Activated naive CD4-positive, alpha-beta T cell treated with anti-CD3 and anti-CD28 coated beads, Interleukin-2, amount 50 U/mL, for 72 hours (primary cell): Measurements from ENCODE around the gene TLR5. TPM values are rescaled to one million over a fixed set of nuclear protein-coding genes. Genes with fewer than 3 reads are reported as not detected.

Source experiments
- ATAC-seq, 2 donors: fragments of 150-1000 bp; cut with Tn5 transposase; 2 replicates each; pipeline ENCODE4 v1.10.0; 2021; ENCODE audit warnings: mild to moderate bottlenecking in 2 of 2, moderate library complexity in 2 of 2
- DNase-seq, 2 donors: peaks; one replicate each; pipeline ENCODE4 v3.0.0; 2021 to 2022; ENCODE audit warnings: low spot score in 2 of 2
- H3K27ac Mint-ChIP-seq, 2 donors: one replicate each; pipeline ENCODE4 v1.8.0; 2022; ENCODE audit warnings: mild to moderate bottlenecking in 2 of 2, mixed read lengths in 2 of 2
- H3K36me3 Mint-ChIP-seq, 2 donors: one replicate each; pipeline ENCODE4 v1.8.0; 2022; ENCODE audit warnings: mixed read lengths in 2 of 2
- H3K9me3 Mint-ChIP-seq, 2 donors: one replicate each; pipeline ENCODE4 v1.8.0; 2022; ENCODE audit warnings: mixed read lengths in 2 of 2
- total RNA-seq, 2 donors: library from RNA; stranded (reverse); gene quantifications; one replicate each; pipeline ENCODE4 v1.2.3, GENCODE V29; 2022

The TLR5 gene
- total RNA-seq, 2 donors from 2014 or later, result 0.43 TPM; not detected in 1

- no peak for ATAC-seq
- Mint-ChIP-seq H3K27ac (no peak overlapping the region), H3K9me3 (no peaks in the 10 kb centered on the region), H3K36me3 (no peaks in the 10 kb centered on the region)
- DNase-seq, result no peak
These were observed 53.8 kb downstream of the TLR5 start for GRCh38 chr1:223089250-223089649.

DNA sequence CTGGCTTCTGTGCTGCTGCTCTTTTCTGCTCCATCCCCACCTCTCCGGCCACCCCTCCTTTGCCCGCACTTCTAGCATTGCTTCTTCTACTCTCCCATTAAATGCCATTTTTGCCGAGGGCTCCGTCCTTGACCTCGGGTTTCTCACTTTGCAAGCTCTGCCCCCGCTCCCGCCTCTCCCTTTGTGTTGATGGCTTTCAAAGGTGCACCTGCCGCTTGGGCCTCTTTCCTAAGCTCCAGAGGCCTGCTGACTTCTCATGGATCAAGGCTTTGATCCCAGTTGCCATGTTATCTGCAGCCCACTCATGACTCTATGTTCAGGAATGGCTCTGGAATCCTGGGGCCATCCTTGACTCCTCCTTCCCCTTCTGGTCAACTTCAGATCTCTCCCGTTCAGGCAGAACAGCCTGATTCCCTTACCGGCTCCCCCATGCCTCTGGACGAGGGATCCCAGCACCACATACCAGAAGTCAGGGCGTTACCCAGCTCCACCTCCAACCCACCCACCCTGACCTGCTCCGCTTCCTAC is 54.3 kb downstream of the TLR5 start:
- H3K36me3 Mint-ChIP-seq, result no peaks in the 10 kb centered on the region
- DNase-seq, result no peak
- no peak for ATAC-seq
- no peaks in the 10 kb centered on the region for H3K9me3 Mint-ChIP-seq
- H3K27ac Mint-ChIP-seq, result no peak overlapping the region

DNA sequence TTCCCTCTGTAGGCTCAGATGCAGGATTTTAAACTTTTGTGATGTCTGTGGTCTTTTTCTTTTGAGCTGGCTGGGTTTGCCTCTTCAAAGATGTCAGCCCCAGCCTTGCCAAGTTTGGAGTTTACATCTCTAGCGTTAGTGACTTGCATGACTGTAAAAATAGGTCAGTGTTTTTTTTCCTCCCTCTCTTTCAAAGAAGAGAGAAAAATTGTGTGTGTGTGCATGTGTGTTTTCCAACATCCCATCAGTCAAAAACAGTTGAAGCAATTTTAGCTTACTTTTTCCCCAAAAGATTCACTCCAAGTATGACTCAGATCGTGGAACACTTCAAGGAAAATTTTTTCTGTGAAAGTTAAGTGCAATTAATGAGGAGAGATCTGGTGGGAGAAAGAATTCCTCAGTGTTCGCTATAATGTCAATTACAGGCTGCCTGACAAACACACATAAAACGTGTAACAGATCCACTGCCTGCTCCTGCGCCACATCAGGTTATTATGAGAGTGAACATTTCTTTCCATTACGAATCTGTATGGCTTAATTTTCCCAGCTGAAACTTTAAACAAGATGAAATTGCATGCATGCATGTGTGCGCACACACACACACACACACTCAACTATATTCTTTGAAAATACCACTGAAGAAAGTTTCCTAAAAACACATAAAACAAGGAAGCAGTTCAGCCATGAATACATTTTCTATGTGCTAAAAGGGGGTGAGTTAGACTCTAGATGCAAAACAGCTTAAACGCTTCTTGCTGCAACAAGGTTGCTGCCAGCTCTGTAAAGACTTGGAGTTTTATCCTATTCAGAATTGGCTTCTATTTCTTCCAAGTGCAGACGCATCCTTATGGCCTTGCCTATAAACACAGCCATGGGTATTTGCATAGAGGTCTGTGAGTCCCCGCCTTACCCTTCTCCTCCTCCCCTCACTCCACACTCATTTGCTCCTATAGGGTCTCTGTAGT is 55.5 kb downstream of the TLR5 start:
- ATAC-seq (no peak), DNase-seq (no peak)
- Mint-ChIP-seq H3K9me3 (no peaks in the 10 kb centered on the region), H3K36me3 (no peaks in the 10 kb centered on the region), H3K27ac (no peak overlapping the region)

GRCh38 chr1:223084464-223084866 is 58.6 kb downstream of the TLR5 start:
- no peak overlapping the region for H3K27ac Mint-ChIP-seq
- DNase-seq (no peak), ATAC-seq (no peak)
- no peaks in the 10 kb centered on the region for H3K9me3 Mint-ChIP-seq
- H3K36me3 Mint-ChIP-seq, result no peaks in the 10 kb centered on the region

GRCh38 chr1:223083831-223084230 is 59.2 kb downstream of the TLR5 start:
- Mint-ChIP-seq H3K9me3 (no peaks in the 10 kb centered on the region), H3K36me3 (no peaks in the 10 kb centered on the region), H3K27ac (no peak overlapping the region)
- DNase-seq (no peak), ATAC-seq (no peak)

DNA sequence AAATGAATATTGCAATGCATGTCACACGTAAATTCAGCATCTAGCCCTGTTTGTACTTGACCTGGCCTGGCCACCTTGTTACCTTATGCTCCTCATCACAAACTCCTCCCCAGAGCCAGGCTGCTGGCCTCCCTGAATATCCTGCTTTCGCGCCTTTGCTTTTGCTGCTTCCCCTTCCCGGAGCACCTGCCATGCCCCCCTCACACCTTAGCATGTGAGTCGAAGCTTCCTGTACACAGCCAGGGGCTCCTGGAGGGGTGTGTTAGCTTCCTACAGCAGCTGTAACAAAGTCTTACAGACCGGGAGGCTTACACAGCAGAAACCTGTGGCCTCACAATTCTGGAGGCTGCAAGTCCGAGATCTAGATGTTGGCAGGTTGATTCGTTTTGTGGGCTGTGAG is 60.1 kb downstream of the TLR5 start:
- Mint-ChIP-seq H3K36me3 (no peaks in the 10 kb centered on the region), H3K9me3 (no peaks in the 10 kb centered on the region), H3K27ac (no peak overlapping the region)
- DNase-seq (no peak), ATAC-seq (no peak)

- peak; percentile 94 to 97 for ATAC-seq
- Mint-ChIP-seq H3K9me3 (no peaks in the 10 kb centered on the region), H3K27ac (peak overlapping the region in 1 of 2 donors; percentile 17), H3K36me3 (no peaks in the 10 kb centered on the region)
- peak; percentile 72 to 79 for DNase-seq
These were observed 61.7 kb downstream of the TLR5 start for GRCh38 chr1:223081181-223081994.

- ATAC-seq, result no peak
- no peak for DNase-seq
- H3K36me3 Mint-ChIP-seq, result no peaks in the 10 kb centered on the region
- H3K9me3 Mint-ChIP-seq, result no peaks in the 10 kb centered on the region
- H3K27ac Mint-ChIP-seq, result no peak overlapping the region
These were observed 63.5 kb downstream of the TLR5 start for GRCh38 chr1:223079498-223079897.

- Mint-ChIP-seq H3K36me3 (no peaks in the 10 kb centered on the region), H3K9me3 (no peaks in the 10 kb centered on the region), H3K27ac (no peak overlapping the region)
- no peak for ATAC-seq
- DNase-seq, result no peak
These were observed 65.7 kb downstream of the TLR5 start for GRCh38 chr1:223077247-223077833.

DNA sequence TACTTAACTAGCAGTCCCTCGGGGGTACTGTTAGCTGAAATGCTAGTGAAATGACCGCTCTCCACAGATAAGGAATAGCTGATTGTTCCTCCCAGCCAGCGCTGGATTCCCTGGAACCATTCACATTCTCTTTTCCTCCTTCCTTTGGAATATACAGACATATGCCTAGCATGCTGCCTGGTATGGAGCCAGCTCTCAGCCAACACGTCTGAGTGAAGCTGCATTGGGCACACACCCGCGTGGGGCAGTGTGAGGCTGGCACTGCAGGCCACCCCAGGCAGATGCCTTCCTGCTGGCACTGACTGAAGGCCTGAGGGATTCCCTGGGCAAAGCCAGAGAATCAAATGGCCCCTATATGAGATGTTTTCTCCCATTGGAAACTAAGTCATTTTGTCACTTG is 66.7 kb downstream of the TLR5 start:
- H3K36me3 Mint-ChIP-seq, result no peaks in the 10 kb centered on the region
- H3K27ac Mint-ChIP-seq, result no peak overlapping the region
- H3K9me3 Mint-ChIP-seq, result no peaks in the 10 kb centered on the region
- no peak for DNase-seq
- no peak for ATAC-seq

- H3K36me3 Mint-ChIP-seq, result no peaks in the 10 kb centered on the region
- ATAC-seq (no peak), DNase-seq (no peak)
- no peak overlapping the region for H3K27ac Mint-ChIP-seq
- no peaks in the 10 kb centered on the region for H3K9me3 Mint-ChIP-seq
These were observed 67.2 kb downstream of the TLR5 start for GRCh38 chr1:223075834-223076233.

- Mint-ChIP-seq H3K36me3 (no peaks in the 10 kb centered on the region), H3K9me3 (no peaks in the 10 kb centered on the region), H3K27ac (no peak overlapping the region)
- no peak for DNase-seq
- no peak for ATAC-seq
These were observed 68.4 kb downstream of the TLR5 start for GRCh38 chr1:223074445-223075300.

- no peak overlapping the region for H3K27ac Mint-ChIP-seq
- H3K36me3 Mint-ChIP-seq, result no peaks in the 10 kb centered on the region
- H3K9me3 Mint-ChIP-seq, result no peaks in the 10 kb centered on the region
- no peak for DNase-seq
- no peak for ATAC-seq
These were observed 74.0 kb downstream of the TLR5 start for GRCh38 chr1:223068900-223069665.

DNA sequence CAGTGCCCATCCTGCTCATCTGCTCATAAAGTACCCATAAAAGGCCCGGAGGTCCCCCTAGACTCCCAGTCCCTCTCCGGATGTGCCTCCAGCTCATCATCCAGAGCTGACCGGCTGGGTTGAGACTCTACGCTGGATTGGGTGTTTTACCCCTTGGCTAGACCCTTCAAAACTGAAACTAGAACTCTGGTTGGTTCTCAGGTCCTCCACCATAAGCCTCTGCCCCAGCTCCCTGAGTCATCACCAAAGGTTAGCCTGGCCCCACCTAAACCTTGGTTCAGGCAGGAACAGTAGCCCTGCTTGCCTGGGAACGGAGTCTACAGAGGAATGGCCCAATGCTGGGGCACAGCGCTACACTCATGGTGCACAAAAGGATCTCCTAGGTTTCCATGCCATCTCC is 75.1 kb downstream of the TLR5 start:
- DNase-seq, result no peak
- ATAC-seq, result no peak
- H3K27ac Mint-ChIP-seq, result no peak overlapping the region
- no peaks in the 10 kb centered on the region for H3K9me3 Mint-ChIP-seq
- no peaks in the 10 kb centered on the region for H3K36me3 Mint-ChIP-seq

DNA sequence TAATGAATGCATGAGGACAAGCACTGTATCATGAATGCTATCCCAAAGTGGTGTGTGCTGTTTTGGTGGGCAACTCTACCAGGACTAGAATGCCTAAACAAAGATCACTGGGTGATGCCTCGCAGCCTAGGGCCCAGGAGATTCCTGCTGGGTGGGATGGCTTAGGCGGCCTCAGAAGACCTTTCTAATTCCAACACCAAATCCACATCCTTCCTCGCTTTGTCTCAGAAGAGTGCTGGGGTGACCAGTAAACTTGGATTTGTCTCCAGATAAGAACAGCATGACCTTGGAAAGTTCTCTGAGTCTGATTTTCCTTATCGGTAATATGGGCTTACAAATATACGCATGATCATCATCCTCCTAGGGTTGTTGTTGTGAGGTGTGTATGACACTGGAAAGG is 76.6 kb downstream of the TLR5 start:
- Mint-ChIP-seq H3K27ac (no peak overlapping the region), H3K9me3 (no peaks in the 10 kb centered on the region), H3K36me3 (no peaks in the 10 kb centered on the region)
- DNase-seq (no peak), ATAC-seq (no peak)
